MM.1S (cell line): ENCODE results near the gene FLYWCH1.

Source experiments
- CTCF ChIP-seq: fragments of 300-600 bp; sonication (generic); IDR thresholded peaks from 2 replicates; pipeline ENCODE4 v1.5.1; 2016; ENCODE audit warnings: antibody characterized with exemption, low read length, mixed read lengths
- EZH2 ChIP-seq: fragments of 300-600 bp; sonication (generic); optimal IDR thresholded peaks from 2 replicates; pipeline ENCODE3; 2017; ENCODE audit warnings: low read depth, mild to moderate bottlenecking, antibody characterized with exemption, low read length, mixed read lengths

- TF ChIP-seq CTCF, result no peak
- no peak for TF ChIP-seq EZH2
Measured at GRCh38 chr16:2954656-2955381, 43.1 kb downstream of the FLYWCH1 start.
